GM19351 (cell line): ENCODE data around the gene CPE.
"Not testable (repeated sequence)": the region's sequence is repeated elsewhere in the genome, so short reads cannot be mapped to it uniquely, and the experiment has no call there.

Experiments used
- ATAC-seq: cut with Tn5 transposase; IDR thresholded peaks from one replicate; pipeline ENCODE4 v1.9.1; 2021; ENCODE audit warnings: mild to moderate bottlenecking, moderate library complexity; ENCODE audit not compliant: unreplicated experiment

Gene CPE

DNA sequence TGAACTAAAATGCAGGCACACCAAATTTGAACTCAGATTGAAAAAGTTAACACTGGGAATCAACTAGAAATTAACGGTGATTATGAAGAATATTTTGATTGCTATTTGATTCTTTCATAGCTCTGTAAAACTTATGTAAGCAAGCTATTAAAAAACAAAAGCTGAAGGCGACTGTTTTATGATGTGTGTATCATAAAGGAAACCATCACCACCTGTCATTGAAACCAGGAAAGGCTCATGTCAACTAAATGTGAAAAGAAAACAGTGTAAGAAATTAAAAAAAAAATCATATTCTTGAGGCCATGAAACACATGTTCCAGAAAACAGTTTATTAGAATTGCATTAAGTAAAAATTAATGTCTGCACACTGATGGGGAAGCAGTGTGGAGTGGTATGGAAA is 24.2 kb downstream of the CPE start:
- no peak for ATAC-seq

DNA sequence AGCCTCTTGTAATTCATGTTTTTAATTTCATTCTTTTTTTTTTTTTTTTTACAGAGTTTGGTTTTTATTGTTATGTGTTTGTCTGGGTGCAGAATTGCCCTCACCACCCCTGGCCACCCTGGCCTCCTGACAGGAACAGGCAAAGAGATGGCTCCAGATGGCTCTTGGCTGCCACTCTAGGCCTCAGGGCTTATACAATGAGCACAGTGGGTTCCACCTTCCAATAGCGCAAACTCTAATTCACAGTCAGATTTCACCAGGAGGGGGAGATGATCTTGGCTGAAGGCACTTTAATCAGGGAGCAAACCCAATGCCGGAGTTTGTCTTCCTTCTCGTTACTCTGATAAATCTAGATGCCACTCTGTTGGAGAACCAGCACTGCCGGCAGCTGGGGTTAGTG is 24.8 kb downstream of the CPE start:
- ATAC-seq = no peak

DNA sequence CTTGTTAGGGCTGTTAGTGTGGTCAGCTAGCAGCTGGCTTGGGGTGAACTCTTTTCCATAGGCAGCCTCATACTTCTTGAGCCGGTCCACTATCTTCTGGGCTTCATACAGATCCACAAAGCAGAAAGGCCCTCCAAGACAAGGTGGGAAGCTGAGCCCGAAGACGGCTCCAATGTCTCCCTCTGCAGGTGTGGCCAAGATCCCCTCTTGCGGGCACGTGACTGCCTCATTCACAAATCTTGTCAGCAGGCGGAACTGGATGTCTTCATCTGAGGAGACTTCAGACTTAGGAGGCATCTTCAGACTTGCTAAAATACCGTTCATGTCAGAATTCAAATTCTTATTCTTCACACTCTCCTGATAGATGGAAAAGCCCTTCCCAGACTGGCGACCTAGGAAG is 25.3 kb downstream of the CPE start:
- ATAC-seq = no peak

DNA sequence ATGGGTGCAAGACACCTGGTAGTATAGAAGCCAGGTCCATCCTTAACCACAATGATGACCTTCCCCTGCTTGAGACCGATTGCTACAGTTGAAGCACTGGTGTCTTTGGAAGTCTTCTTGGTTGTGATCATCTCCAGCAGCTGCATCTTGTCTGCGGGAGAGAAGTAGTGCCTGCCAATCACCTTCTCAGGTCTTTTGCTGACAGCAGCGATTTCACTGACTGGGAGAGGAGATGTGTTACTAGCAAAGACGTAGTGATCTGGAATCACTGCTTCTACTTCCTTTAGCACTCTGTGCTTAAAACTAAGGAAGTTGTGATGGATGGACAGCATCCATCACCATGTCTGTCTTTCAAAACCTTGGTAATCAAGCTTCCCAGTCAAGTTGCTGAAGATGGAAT is 25.9 kb downstream of the CPE start:
- no peak for ATAC-seq

DNA sequence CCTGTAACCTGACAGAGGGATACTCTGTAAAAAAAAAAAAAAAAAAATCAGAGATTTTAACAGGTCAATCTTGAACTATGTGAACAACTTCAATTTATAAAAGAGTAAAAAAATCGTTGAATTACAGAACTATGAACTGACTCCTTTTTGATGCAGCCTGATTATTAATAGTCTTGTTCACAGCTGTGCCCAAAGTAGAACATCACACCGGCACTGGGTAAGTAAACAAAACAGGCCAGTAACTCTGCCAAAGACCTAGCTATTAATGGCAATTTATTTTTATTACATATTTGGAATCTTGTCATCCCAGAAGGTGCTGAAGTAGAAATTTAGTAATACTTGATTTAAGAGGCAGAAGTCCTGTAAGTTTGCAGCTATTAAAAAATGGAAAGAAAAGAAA is 31.4 kb downstream of the CPE start:
- ATAC-seq = no peak

DNA sequence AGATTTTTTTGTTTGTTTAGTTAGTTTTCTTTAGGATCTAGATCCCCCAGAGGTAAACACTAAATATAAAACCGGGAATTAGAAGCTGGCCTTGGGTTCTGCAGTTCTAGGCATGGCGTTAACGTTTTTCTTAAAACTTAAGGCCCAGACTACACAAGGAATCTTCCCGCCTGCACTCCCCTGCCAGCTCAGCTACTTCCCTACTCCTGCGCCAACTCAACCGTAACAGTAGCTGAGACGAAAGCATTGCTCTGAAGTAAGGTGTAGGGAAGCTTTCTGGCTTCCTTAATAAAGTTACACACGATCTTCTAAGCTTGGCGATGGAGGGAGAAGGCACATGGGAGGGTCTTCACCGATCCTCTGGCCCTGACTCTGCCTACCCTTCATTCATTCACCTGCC is 37.1 kb downstream of the CPE start:
- no peak for ATAC-seq

DNA sequence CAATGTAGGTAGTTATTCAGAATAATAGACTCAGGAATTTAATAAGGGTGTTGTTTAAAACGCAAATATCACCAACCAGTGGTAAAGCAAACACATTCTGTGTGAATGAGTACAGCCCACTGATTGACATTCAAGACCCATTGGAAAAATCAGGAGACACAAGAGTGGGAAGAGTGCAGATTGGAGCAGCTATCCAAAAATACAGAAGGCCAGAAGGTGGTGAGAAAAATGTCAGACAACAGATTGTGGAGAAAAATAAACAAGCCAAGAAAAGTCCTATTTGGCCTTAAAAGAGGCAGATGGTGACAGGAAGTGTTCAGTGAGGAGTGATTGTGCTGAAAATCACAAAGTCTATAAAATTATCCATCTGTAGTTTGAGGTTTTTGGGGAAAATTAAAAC is 39.3 kb downstream of the CPE start:
- no peak for ATAC-seq

DNA sequence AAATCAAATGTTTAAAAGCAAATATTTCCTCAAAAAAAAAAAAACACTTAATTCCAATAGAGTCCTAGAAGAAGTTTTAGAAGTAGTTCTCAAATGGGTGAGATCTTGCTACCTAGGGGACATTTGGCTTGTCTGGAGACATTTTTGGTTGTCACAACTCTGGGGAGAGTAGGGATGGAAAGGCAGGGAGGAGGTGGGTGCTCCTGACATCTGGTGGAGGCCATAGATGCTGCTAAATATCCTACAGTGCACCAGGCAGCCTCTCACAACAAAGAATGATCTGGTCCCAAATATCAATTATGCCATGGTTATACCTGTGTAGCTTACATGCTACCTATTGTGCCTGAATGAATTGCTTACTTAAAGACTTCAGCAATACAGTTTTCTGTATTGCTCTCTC is 46.8 kb downstream of the CPE start:
- ATAC-seq = no peak

DNA sequence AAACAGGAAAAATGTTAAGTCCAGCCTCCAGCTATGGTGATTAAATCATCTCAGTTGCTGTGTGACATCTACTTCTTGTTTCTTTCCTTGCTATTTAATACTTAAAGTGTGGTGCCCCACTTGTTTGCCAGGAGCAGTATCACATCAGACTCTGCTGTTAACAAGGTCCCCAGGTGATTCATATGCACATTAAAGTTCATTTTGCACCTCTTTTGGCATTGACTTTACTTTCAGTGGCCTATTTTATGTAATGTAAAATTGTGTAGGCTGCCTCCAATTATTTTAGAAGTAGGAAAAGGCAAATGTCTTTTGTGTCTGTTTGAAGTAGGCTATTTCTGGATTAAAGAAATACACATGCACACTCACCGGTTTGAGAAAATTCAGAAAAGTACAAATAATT is 47.5 kb downstream of the CPE start:
- ATAC-seq = no peak

DNA sequence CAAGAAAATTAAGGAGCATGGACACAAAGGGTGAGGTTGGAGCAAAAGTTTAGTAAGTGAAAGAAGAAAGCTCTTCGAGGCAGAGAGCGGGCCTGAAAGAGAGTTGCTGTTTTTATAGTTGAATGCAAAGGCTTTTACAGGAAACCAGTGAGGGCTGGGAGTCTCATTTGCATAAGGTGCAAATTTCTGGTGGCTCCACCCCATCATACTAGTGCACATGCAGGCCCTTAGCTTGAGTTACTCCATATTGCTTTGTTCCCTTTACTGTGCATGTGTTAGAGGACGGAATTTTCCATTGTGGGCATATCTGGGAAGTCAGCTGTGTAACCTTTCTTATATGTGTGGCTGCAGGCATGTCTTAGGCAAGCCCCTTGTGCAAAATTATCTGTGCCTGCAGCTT is 48.0 kb downstream of the CPE start:
- ATAC-seq = no peak

DNA sequence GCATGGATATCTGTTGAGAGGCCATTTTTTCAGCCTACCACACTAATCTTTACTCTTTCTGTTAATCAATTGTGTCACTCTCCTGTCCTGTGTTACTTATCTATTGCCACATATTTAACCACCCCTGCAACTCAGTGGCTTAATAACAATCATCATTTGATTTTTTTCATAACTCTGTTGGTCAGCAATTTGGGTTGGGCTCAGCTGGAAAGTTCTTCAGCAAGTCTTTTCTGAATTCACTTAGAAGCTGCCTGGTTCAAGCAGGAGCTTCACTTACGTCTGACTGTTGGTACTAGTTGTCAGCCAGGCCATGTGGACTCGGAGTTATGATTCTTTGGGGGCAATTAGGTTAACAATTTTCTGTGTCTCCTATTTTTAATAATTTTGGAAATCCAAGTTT is 50.1 kb downstream of the CPE start:
- ATAC-seq = no peak

DNA sequence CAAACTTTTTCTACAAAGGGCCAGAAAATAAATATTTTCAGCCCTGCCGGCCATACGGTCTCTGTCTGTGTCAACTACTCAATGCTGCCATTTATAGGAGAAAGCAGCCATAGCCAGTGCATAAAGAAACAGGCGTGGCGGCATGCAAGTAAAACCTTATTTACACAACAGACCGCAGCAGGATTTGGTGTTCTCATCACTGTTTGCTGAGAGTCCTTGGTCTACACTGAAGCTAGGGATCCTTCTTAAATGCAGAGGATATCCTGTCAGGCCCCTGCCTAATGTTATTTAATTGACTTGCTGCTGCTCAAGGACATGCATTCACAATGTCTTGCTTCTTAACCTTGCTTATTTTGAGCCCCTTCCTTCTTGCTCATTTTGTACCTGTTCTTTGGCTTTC is 54.7 kb downstream of the CPE start:
- ATAC-seq = no peak

DNA sequence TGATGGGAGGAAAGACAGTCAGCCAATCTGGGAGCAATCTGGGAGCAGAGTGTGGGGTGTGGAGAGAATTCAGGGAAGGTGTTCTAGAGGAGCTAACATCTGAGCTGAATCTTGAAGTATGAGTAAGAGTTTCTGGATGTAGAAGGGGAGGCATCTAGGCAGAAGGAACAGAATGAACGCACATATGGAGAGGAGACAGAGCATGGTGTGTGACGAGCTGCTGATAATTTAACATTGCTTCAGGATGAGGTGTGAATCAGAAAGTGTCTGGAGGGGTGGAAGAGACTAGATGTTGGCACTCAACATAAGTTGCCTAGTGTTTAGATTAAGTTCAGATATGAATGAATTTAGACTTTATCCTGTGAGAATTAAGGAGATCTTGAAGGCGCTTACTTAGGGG is 58.9 kb downstream of the CPE start:
- ATAC-seq = no peak

DNA sequence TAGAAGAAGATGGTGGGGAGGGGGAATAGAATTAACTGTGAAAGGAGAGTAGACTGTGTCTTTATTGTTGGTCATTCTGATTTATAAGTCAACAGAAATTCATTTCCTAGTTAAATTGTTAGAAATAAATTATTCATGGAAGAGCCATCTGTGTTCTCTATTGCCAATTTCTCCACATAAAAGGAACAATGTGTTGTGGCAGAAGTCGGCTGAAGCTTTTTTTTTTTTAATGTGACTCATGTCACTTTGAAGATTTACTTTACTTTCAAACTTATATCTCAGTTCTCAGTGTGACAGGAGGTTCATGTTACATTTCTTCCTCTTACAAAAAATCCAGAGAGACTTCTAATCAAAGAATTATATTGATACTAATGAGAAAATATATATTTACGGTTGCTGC is 60.5 kb downstream of the CPE start:
- no peak for ATAC-seq

DNA sequence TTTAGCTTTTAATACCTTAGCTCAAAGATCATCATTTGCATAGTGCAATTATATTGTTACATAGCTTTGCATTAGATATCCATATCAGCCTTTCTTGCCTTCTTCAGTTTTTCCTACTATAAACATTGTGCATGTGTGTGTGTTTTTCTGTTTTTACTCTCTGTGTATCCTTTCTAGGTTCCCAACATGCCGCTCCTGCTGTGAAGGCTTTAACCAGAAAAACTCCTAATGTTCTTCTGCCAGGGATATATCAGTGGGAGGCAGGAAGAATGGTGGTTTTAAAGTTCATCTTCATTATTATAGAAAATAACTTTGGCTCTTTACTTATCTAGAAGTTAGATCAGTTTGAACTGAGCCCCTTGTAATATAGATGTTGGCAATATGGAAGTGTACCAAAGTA is 61.2 kb downstream of the CPE start:
- no peak for ATAC-seq

DNA sequence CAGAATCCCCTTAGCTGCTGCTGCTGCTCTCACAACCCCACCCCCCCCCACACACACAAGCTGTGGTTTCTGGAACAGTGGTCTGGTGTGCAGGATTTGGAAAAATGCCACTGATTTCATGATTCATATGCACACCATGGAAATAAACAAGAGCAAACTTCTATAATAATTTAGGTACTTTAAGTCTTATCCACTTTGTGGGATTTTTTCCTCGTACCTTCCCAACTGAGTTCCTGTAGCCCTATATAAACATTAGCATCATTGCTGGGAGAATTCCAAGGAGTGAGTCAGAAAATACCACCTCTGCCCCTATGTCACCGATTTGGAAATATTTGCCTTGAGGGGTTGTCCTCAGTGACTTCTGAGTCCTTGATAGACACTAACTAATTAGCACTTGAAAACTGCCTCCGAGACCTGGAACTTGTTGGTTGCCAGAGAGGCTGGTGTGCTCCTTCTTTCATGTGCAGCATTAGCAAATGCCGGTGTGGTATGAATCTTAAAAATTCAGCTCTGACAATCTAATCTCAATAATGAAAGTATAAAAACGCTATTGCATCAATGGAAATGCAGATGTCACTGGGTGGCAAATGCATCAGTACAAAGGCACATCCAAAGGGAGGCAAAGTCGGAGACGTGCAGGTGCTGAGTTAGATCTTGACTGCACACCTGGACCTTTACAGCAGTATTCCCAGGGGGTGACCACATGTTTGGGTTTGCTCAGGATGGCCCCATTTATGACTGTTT is 61.8 kb downstream of the CPE start:
- ATAC-seq = no peak

DNA sequence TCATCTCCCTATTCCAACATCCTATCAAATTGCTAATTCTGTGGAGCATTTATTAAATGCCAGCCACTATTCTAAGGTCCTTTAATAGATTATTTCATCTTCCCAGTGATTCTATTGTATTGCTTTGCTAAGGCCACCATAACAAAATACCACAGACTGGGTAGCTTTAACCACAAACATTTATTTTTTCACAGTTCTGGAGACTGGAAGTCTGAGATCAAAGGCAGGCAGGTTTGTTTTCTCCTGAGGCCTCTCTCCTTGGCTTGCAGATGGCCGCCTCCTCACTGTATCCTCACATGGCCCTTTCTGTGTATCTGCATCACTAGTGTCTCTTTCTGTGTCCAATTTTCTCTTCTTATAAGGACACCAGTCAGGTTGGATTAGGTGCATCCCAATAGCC is 64.5 kb downstream of the CPE start:
- no peak for ATAC-seq

DNA sequence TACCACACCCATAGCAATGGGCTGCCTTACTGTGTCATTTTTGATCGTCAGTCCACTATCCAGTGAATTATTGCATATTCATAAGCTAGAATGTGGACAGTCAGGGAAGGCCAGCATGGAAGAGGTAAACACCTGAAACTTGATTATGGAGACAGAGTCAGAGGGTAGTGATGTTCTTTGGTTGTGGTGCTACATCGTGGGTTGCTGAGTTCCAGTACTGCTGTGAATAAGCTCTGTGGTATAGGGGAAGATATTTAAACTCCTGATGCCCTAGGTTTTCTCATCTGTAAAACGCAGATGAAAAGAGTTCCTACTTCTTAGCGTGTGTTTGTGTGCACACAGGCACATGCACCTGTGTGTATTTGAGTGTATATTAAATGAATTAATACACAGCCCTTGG is 69.9 kb downstream of the CPE start:
- ATAC-seq = no peak

DNA sequence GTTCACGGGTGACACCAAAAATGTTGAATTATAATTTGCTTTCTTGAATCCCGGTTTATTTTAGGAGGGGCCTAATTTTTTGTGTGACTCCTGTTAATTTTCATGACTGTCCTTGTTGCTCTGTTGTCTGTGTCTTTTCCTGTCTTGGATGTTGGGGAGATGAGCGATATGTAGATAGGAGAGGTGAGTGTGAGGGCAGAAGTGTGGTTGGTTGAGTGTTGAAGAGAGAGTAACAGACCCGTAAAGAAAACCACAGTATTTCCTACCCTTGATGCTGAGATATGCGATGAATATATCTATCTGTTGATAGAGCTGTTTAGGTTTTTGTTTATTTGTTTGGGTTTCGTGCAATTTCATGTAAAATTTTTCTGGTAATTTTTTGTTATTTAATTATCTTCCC is 70.5 kb downstream of the CPE start:
- no peak for ATAC-seq

DNA sequence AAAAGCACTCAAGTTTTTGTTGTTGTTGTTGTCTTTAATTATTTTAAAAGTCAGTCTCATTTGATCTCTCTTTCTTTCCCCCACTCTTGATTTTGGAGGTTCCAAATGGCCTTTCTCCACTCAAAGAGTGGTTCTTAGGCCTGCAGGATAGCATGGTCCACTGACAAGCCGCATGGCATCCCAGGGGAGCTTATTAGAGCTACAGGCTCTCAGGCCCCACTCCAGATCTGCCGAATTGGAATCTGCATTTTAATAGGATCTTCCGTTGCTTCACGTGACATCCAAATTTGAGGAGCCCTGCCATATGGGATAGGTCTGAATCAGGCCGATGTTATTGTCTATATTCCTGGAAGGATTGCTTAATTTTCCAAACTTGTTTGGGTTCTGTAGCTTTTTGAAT is 72.1 kb downstream of the CPE start:
- ATAC-seq = no peak

DNA sequence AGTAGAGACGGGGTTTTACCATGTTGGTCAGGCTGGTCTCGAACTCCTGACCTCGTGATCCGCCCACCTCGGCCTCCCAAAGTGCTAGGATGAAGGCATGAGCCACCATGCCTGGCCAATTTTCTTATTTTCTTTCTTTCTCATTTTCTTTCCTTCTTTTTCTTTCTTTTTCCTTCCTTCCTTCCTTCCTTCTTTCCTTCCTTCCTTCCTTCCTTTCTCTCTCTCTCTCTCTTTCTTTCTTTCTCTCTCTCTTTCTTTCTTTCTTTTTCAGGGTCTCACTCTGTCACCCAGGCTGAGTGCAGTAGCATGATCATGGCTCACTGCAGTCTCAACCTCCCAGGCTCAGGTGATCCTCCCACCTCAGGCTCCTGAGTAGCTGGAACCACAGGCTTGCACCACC is 74.3 kb downstream of the CPE start:
- not testable (repeated sequence) for ATAC-seq

DNA sequence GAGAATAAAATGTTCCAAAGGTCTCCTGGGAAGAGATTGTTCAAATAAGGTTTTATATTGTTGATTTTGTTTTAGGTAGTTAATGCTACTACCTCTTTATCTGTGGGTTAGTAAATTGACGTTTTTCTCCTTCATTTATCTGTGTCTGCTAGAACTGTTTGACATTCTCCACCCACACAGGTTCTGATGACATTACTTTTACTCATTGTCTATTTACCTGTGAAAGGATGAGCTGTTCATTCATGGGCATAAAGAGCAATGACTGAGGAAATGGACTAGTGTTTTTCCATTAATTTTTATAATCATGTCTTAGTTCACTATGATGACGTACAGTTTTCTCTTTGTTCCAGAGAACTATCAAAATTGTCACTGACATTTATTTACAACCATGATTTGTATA is 75.6 kb downstream of the CPE start:
- no peak for ATAC-seq

DNA sequence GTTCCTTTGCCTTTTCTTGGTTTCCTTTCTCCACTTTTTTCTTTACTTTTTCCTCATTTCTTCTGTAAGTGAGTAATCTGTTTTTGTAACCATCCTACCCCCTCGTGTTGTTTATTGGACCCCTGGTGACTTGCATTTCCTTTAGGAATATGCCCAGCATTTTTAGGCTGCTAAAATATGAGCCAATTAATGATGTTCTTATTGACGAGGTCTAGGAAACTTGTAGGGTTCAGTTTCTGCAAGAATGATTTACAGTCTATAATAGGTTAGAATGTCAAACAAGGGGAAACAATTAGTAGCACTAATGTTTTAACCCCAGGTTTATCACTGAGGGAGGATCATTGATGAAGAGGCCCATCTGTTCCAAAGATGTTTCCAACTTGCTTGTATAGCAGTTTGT is 79.0 kb downstream of the CPE start:
- no peak for ATAC-seq

DNA sequence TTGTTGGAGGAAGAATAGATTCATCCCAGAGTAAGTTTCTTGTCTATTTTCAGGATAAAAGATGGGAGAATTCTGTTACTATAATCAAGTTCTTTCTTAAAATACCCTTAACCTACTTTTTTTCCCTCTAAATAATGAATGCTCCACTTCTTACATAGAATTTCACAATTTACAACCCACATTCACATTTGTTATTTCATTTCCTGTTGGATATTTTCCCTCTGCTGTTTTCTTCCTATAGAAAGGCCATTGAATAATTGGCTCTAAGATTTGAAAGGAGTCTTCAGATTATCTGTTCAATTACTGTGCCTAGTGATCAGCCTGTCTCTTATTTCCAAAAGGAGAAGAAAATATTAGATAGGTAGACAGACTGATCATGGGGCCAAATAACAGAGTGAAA is 79.7 kb downstream of the CPE start:
- no peak for ATAC-seq
